ENCODE data around the gene BTBD6. TPM values are rescaled to one million over a fixed set of nuclear protein-coding genes. Genes with fewer than 3 reads are reported as not detected.

BTBD6 gene
- polyA plus RNA-seq, 1 experiment, result 27.3 TPM

- H3K9me3 ChIP-seq (ENCODE audit: control insufficient read depth, insufficient read depth, low read length), result no peaks in the 10 kb centered on the region; the same call in 1 of the 2 replicates
- H3K4me3 ChIP-seq (ENCODE audit: low read depth, low read length), result no peak overlapping the region
- ChIA-PET POLR2A (no interaction called here), CTCF (no interaction called here)
- no peak for TF ChIP-seq CTCF (IDR thresholded peaks at IDR 0.05; ENCODE audit: low read depth, low read length)
- no peak overlapping the region for H3K27ac ChIP-seq (ENCODE audit: low read depth, low read length)
- no peak for DNase-seq (ENCODE audit: low read depth, low spot score)
- no peaks in the 10 kb centered on the region for H3K27me3 ChIP-seq (ENCODE audit: control insufficient read depth, insufficient read depth, low read length)
Observed at GRCh38 chr14:105221598-105222178, 26.6 kb upstream of the BTBD6 start.

GRCh38 chr14:105223260-105223659 is 25.1 kb upstream of the BTBD6 start:
- H3K9me3 ChIP-seq (ENCODE audit: control insufficient read depth, insufficient read depth, low read length), result no peaks in the 10 kb centered on the region; the same call in 1 of the 2 replicates
- H3K27me3 ChIP-seq (ENCODE audit: control insufficient read depth, insufficient read depth, low read length), result no peaks in the 10 kb centered on the region
- no peak for TF ChIP-seq CTCF (IDR thresholded peaks at IDR 0.05; ENCODE audit: low read depth, low read length)
- ChIA-PET POLR2A (interaction anchor here (0.6 kb wide), 1 partner anchor 26 kb away, joined by 3 read pairs; no protein-coding TSS in a partner anchor), CTCF (no interaction called here)
- no peak overlapping the region for H3K4me3 ChIP-seq (ENCODE audit: low read depth, low read length)
- no peak overlapping the region for H3K27ac ChIP-seq (ENCODE audit: low read depth, low read length)
- DNase-seq (ENCODE audit: low read depth, low spot score), result no peak

- POLR2A ChIA-PET, result interaction anchor here (0.6 kb wide), 1 partner anchor 25 kb away, joined by 3 read pairs; no protein-coding TSS in a partner anchor
- Histone ChIP-seq H3K27me3 (ENCODE audit: control insufficient read depth, insufficient read depth, low read length) (no peaks in the 10 kb centered on the region), H3K9me3 (ENCODE audit: control insufficient read depth, insufficient read depth, low read length) (no peaks in the 10 kb centered on the region; the same call in 1 of the 2 replicates), H3K27ac (ENCODE audit: low read depth, low read length) (no peak overlapping the region), H3K4me3 (ENCODE audit: low read depth, low read length) (no peak overlapping the region)
- no peak for DNase-seq (ENCODE audit: low read depth, low spot score)
- no peak for TF ChIP-seq CTCF (IDR thresholded peaks at IDR 0.05; ENCODE audit: low read depth, low read length)
- CTCF ChIA-PET, result no interaction called here
Observed at GRCh38 chr14:105223770-105224544, 24.4 kb upstream of the BTBD6 start.

- CTCF ChIA-PET, result no interaction called here
- no peaks in the 10 kb centered on the region for H3K27me3 ChIP-seq (ENCODE audit: control insufficient read depth, insufficient read depth, low read length)
- H3K4me3 ChIP-seq (ENCODE audit: low read depth, low read length), result no peak overlapping the region
- TF ChIP-seq CTCF (IDR thresholded peaks at IDR 0.05; ENCODE audit: low read depth, low read length), result no peak
- no peak overlapping the region for H3K27ac ChIP-seq (ENCODE audit: low read depth, low read length)
- DNase-seq (ENCODE audit: low read depth, low spot score), result no peak
- H3K9me3 ChIP-seq (ENCODE audit: control insufficient read depth, insufficient read depth, low read length), result no peaks in the 10 kb centered on the region; the same call in 1 of the 2 replicates
- POLR2A ChIA-PET, result no interaction called here
Observed at GRCh38 chr14:105224845-105225570, 23.3 kb upstream of the BTBD6 start.

Measured in AG04450 (cell line).